Keratinocyte (primary cell): ENCODE measurements around the gene DNM2. TPM values are rescaled to one million over a fixed set of nuclear protein-coding genes. Genes with fewer than 3 reads are reported as not detected.

Experiments used
- DNase-seq: peaks from one replicate; pipeline ENCODE4 v3.0.0-alpha.2; 2011; ENCODE audit warnings: low read depth, missing footprints, low spot score
- FAIRE-seq: peaks from 2 replicates; lab custom pipeline; 2011; peaks lifted over from hg19 to GRCh38; lab: Jason Lieb, UNC
- H2AFZ ChIP-seq: 2 replicates; pipeline ENCODE4 v1.6.0; 2012; ENCODE audit warnings: low read length, control low read depth, inconsistent platforms; ENCODE audit not compliant: control insufficient read depth
- H3K27ac ChIP-seq: 2 replicates; pipeline ENCODE4 v1.5.1; 2011; ENCODE audit warnings: low read length; ENCODE audit not compliant: control insufficient read depth, insufficient read depth
- H3K27me3 ChIP-seq: 3 replicates; pipeline ENCODE4 v1.6.0; 2011; ENCODE audit warnings: low read length; ENCODE audit not compliant: control insufficient read depth, insufficient read depth; ENCODE audit errors: extremely low read depth
- H3K36me3 ChIP-seq, 2 experiments: 2 replicates in 1 of 2; 3 replicates in 1 of 2; pipeline ENCODE4 v1.5.1; 2011; ENCODE audit warnings: low read length in 2 of 2, mild to moderate bottlenecking in 1 of 2; ENCODE audit not compliant: control insufficient read depth in 2 of 2, insufficient read depth in 2 of 2; ENCODE audit errors: extremely low read depth in 1 of 2
- H3K4me1 ChIP-seq: 3 replicates; pipeline ENCODE4 v1.5.1; 2011; ENCODE audit warnings: low read length; ENCODE audit not compliant: control insufficient read depth, insufficient read depth; ENCODE audit errors: extremely low read depth
- H3K4me2 ChIP-seq: 3 replicates; pipeline ENCODE4 v1.6.0; 2011; ENCODE audit warnings: low read depth, low read length; ENCODE audit not compliant: control insufficient read depth, insufficient read depth; ENCODE audit errors: extremely low read depth
- H3K4me3 ChIP-seq, 3 experiments: fragments of 200-600 bp in 1 of 3; sonication (generic) in 1 of 3; 2 replicates in 2 of 3; 3 replicates in 1 of 3; pipeline ENCODE4 v1.5.1; 2011 to 2016; ENCODE audit warnings: low read length in 3 of 3, mild to moderate bottlenecking in 3 of 3, control low read depth in 2 of 3, inconsistent platforms in 1 of 3, low read depth in 1 of 3, mixed read lengths in 1 of 3, mixed run types in 1 of 3, moderate library complexity in 1 of 3; ENCODE audit not compliant: control insufficient read depth in 2 of 3, insufficient read depth in 2 of 3; ENCODE audit errors: extremely low read depth in 1 of 3
- H3K79me2 ChIP-seq: 2 replicates; pipeline ENCODE4 v1.6.0; 2012; ENCODE audit warnings: low read length; ENCODE audit not compliant: control insufficient read depth, insufficient read depth
- H3K9ac ChIP-seq: 3 replicates; pipeline ENCODE4 v1.6.0; 2011; ENCODE audit warnings: low read length; ENCODE audit not compliant: control insufficient read depth, insufficient read depth; ENCODE audit errors: extremely low read depth
- H3K9me1 ChIP-seq: 3 replicates; pipeline ENCODE4 v1.6.0; 2011; ENCODE audit warnings: low read length; ENCODE audit not compliant: control insufficient read depth, insufficient read depth; ENCODE audit errors: extremely low read depth
- H3K9me3 ChIP-seq: 2 replicates; pipeline ENCODE4 v1.5.1; 2012; ENCODE audit warnings: low read depth, low read length; ENCODE audit not compliant: control insufficient read depth
- H4K20me1 ChIP-seq: 3 replicates; pipeline ENCODE4 v1.6.0; 2011; ENCODE audit warnings: low read length; ENCODE audit not compliant: control insufficient read depth, insufficient read depth; ENCODE audit errors: extremely low read depth
- CTCF ChIP-seq, 3 experiments: IDR thresholded peaks in 1 of 3; conservative IDR thresholded peaks in 1 of 3; optimal IDR thresholded peaks in 1 of 3; 2 replicates in 2 of 3; 3 replicates in 1 of 3; pipeline versions ENCODE3 to v1.5.1; 2011; ENCODE audit warnings: low read length in 3 of 3, mild to moderate bottlenecking in 3 of 3, moderate library complexity in 2 of 3, control low read depth in 1 of 3, inconsistent platforms in 1 of 3; ENCODE audit not compliant: insufficient read depth in 2 of 3; ENCODE audit errors: extremely low read depth in 1 of 3
- EZH2 ChIP-seq: IDR thresholded peaks from one replicate; pipeline ENCODE4 v1.6.1; 2012; ENCODE audit warnings: inconsistent platforms, mild to moderate bottlenecking, low read length, moderate library complexity
- dilution Hi-C: fragments of 300-500 bp; cut with MboI; formaldehyde crosslinking; loops from one replicate; pipeline ENCODE4 v1.7.0; 2020; ENCODE audit warnings: low sequenced_read_pairs; ENCODE audit not compliant: extremely low pct_ligation_motif_present
- polyA plus RNA-seq, 5 experiments: library from polyadenylated mRNA; depleted of rRNA in 3 of 5; stranded (reverse) in 3 of 5; stranded (forward) in 1 of 5; unstranded in 1 of 5; fragments of >200 nt; gene quantifications; 1 replicate in 1 of 5; 2 replicates in 3 of 5; 3 replicates in 1 of 5; pipeline versions ENCODE4 v1.2.1 to v1.2.3, GENCODE V29; 2011 to 2012; ENCODE audit warnings: missing spikeins in 2 of 5, low read depth in 1 of 5, low replicate concordance in 1 of 5

DNM2 gene
- polyA plus RNA-seq, 1 donor (not counting 4 experiments of a cell fraction or from before 2014, with no cell fraction given), result 60.1 TPM

GRCh38 chr19:10831987-10832938 is 114.4 kb downstream of the DNM2 start:
- dilution Hi-C loops, result no loop called here
- H3K9me3 ChIP-seq, result no peaks in the 10 kb centered on the region
- H3K79me2 ChIP-seq, result no peaks in the 10 kb centered on the region
- peaks cover 2% of the 10 kb centered on the region for H3K9me1 ChIP-seq
- FAIRE-seq, result no peak
- DNase-seq, result no peak
- TF ChIP-seq EZH2 (no peak), CTCF (optimal IDR thresholded peaks at IDR 0.05 in 1 of 3, IDR thresholded peaks at IDR 0.05 in 1 of 3, conservative IDR thresholded peaks at IDR 0.05 in 1 of 3; ENCODE audit: extremely low read depth in 1 of 3, insufficient read depth in 2 of 3, low read length in 3 of 3) (no peak)
- no peak overlapping the region for H3K4me2 ChIP-seq
- no peaks in the 10 kb centered on the region for H4K20me1 ChIP-seq
- H3K4me3 ChIP-seq, result no peak overlapping the region
- H3K4me1 ChIP-seq, result peaks cover 5% of the 10 kb centered on the region
- H3K9ac ChIP-seq, result no peak overlapping the region
- H3K27me3 ChIP-seq, result no peaks in the 10 kb centered on the region
- H2AFZ ChIP-seq, result no peak overlapping the region
- H3K36me3 ChIP-seq, result peaks cover 14 to 16% of the 10 kb centered on the region in 2 experiments
- H3K27ac ChIP-seq, result no peak overlapping the region

GRCh38 chr19:10832939-10833296 is 115.0 kb downstream of the DNM2 start:
- TF ChIP-seq EZH2 (no peak), CTCF (optimal IDR thresholded peaks at IDR 0.05 in 1 of 3, IDR thresholded peaks at IDR 0.05 in 1 of 3, conservative IDR thresholded peaks at IDR 0.05 in 1 of 3; ENCODE audit: extremely low read depth in 1 of 3, insufficient read depth in 2 of 3, low read length in 3 of 3) (no peak)
- Histone ChIP-seq H3K4me1 (peaks cover 5% of the 10 kb centered on the region), H3K27ac (no peak overlapping the region), H3K4me3 (no peak overlapping the region), H3K9me3 (no peaks in the 10 kb centered on the region), H3K9me1 (peaks cover 2% of the 10 kb centered on the region), H3K79me2 (no peaks in the 10 kb centered on the region), H4K20me1 (no peaks in the 10 kb centered on the region), H2AFZ (no peak overlapping the region), H3K9ac (no peak overlapping the region), H3K27me3 (no peaks in the 10 kb centered on the region), H3K4me2 (no peak overlapping the region), H3K36me3 (peaks cover 14 to 16% of the 10 kb centered on the region in 2 experiments)
- no peak for DNase-seq
- no peak for FAIRE-seq
- dilution Hi-C loops, result no loop called here
